Measurements from ENCODE around the gene ITPKA.
A peak's percentile ranks its signal among the peaks of the same experiment; 100 is the strongest.
"Not testable (repeated sequence)": the region's sequence is repeated elsewhere in the genome, so short reads cannot be mapped to it uniquely, and the experiment has no call there.

Gene ITPKA

GRCh38 chr15:41493205-41493901 lies at the start of gene ITPKA:
TSS of gene ITPKA (plus strand) at chr15:41493874. CDS start at chr15:41493928, 54 bp downstream.
- peak; percentile 94 for DNase-seq

- DNase-seq: no peak
These were observed 48.3 kb upstream of the ITPKA start for GRCh38 chr15:41445399-41445798.

GRCh38 chr15:41462084-41462795 lies 31.4 kb upstream of the ITPKA start:
- no peak for DNase-seq

GRCh38 chr15:41464889-41465580 lies 28.6 kb upstream of the ITPKA start:
- DNase-seq: no peak

- no peak for DNase-seq
These were observed 27.8 kb upstream of the ITPKA start for GRCh38 chr15:41465822-41466421.

- DNase-seq: no peak
These were observed 27.0 kb upstream of the ITPKA start for GRCh38 chr15:41466711-41467110.

- DNase-seq: not testable (repeated sequence)
These were observed 24.0 kb upstream of the ITPKA start for GRCh38 chr15:41469644-41470043.

GRCh38 chr15:41473418-41473817 lies 20.3 kb upstream of the ITPKA start:
- DNase-seq: no peak

- DNase-seq: no peak
These were observed 19.2 kb upstream of the ITPKA start for GRCh38 chr15:41474436-41474835.

- DNase-seq: no peak
These were observed 18.7 kb upstream of the ITPKA start for GRCh38 chr15:41474941-41475340.

GRCh38 chr15:41476416-41477048 lies 17.1 kb upstream of the ITPKA start:
- no peak for DNase-seq

GRCh38 chr15:41480396-41481140 lies 13.1 kb upstream of the ITPKA start:
- DNase-seq: no peak

- DNase-seq: no peak
These were observed 11.4 kb upstream of the ITPKA start for GRCh38 chr15:41482110-41482877.

- no peak for DNase-seq
These were observed 10.6 kb upstream of the ITPKA start for GRCh38 chr15:41483115-41483514.

- DNase-seq: no peak
These were observed 10.2 kb upstream of the ITPKA start for GRCh38 chr15:41483519-41483918.

- no peak for DNase-seq
These were observed 8.6 kb upstream of the ITPKA start for GRCh38 chr15:41484937-41485625.

GRCh38 chr15:41486286-41486685 lies 7.4 kb upstream of the ITPKA start:
- no peak for DNase-seq

GRCh38 chr15:41487381-41487780 lies 6.3 kb upstream of the ITPKA start:
- DNase-seq: no peak

GRCh38 chr15:41487802-41488201 lies 5.9 kb upstream of the ITPKA start:
- peak; percentile 85 for DNase-seq

- DNase-seq: no peak
These were observed 4.0 kb upstream of the ITPKA start for GRCh38 chr15:41489641-41490040.

- DNase-seq: no peak
These were observed 3.3 kb upstream of the ITPKA start for GRCh38 chr15:41490355-41490754.
